Ectodermal cell (in vitro differentiated cells): ENCODE results near the gene CREB5.

Experiments used
- H3K27ac ChIP-seq: 2 replicates; pipeline ENCODE4 v1.7.0; 2013; ENCODE audit warnings: mild to moderate bottlenecking, low read depth, low read length; ENCODE audit not compliant: insufficient read depth, poor library complexity, severe bottlenecking
- H3K27me3 ChIP-seq: 2 replicates; pipeline ENCODE4 v1.7.0; 2013; ENCODE audit warnings: mild to moderate bottlenecking, low read length; ENCODE audit not compliant: insufficient read depth, control insufficient read depth, poor library complexity, severe bottlenecking
- H3K36me3 ChIP-seq: one replicate; pipeline ENCODE4 v1.7.0; 2013; ENCODE audit warnings: low read length; ENCODE audit not compliant: control insufficient read depth, insufficient read depth
- H3K4me1 ChIP-seq: one replicate; pipeline ENCODE4 v1.7.0; 2013; ENCODE audit warnings: low read length; ENCODE audit not compliant: control insufficient read depth, insufficient read depth
- H3K4me3 ChIP-seq: 2 replicates; pipeline ENCODE4 v1.7.0; 2013; ENCODE audit warnings: low read depth, low read length, control low read depth; ENCODE audit not compliant: insufficient read depth
- H3K9me3 ChIP-seq: 2 replicates; pipeline ENCODE4 v1.7.0; 2013; ENCODE audit warnings: mild to moderate bottlenecking, low read length, moderate library complexity; ENCODE audit not compliant: control insufficient read depth
- WGBS, 2 experiments: methylation state at CpG; one replicate each; pipeline ENCODE4 v1.1.7; 2013; ENCODE audit warnings: missing lambda C conversion rate in 2 of 2; 5-methylcytosine and 5-hydroxymethylcytosine counted together

The CREB5 gene

GRCh38 chr7:28524978-28525377 is 112.7 kb downstream of the CREB5 start:
- Histone ChIP-seq H3K36me3 (no peaks in the 10 kb centered on the region), H3K4me1 (no peaks in the 10 kb centered on the region), H3K27me3 (no peaks in the 10 kb centered on the region), H3K4me3 (no peak overlapping the region), H3K27ac (no peak overlapping the region), H3K9me3 (no peaks in the 10 kb centered on the region)
- 87 to 88% methylated on average over 2 to 3 of the region's 3 CpGs for WGBS, 2 experiments

- Histone ChIP-seq H3K27ac (no peak overlapping the region), H3K36me3 (no peaks in the 10 kb centered on the region), H3K4me3 (no peak overlapping the region), H3K9me3 (no peaks in the 10 kb centered on the region), H3K4me1 (no peaks in the 10 kb centered on the region), H3K27me3 (no peaks in the 10 kb centered on the region)
- 88 to 96% methylated on average over 2 of the region's 2 CpGs for WGBS, 2 experiments
Observed at GRCh38 chr7:28528899-28529298, 116.6 kb downstream of the CREB5 start.

GRCh38 chr7:28529755-28530154 is 117.4 kb downstream of the CREB5 start:
- Histone ChIP-seq H3K27ac (no peak overlapping the region), H3K4me1 (no peaks in the 10 kb centered on the region), H3K27me3 (no peaks in the 10 kb centered on the region), H3K36me3 (no peaks in the 10 kb centered on the region), H3K4me3 (no peak overlapping the region), H3K9me3 (no peaks in the 10 kb centered on the region)
- WGBS, 2 experiments = 97% methylated on average over 2 of the region's 2 CpGs

- H3K4me1 ChIP-seq = no peaks in the 10 kb centered on the region
- H3K36me3 ChIP-seq = no peaks in the 10 kb centered on the region
- no peaks in the 10 kb centered on the region for H3K9me3 ChIP-seq
- 89% methylated on average over 12 of the region's 12 CpGs for WGBS, 2 experiments
- no peak overlapping the region for H3K4me3 ChIP-seq
- no peak overlapping the region for H3K27ac ChIP-seq
- H3K27me3 ChIP-seq = no peaks in the 10 kb centered on the region
Observed at GRCh38 chr7:28530175-28530802, 118.0 kb downstream of the CREB5 start.

DNA sequence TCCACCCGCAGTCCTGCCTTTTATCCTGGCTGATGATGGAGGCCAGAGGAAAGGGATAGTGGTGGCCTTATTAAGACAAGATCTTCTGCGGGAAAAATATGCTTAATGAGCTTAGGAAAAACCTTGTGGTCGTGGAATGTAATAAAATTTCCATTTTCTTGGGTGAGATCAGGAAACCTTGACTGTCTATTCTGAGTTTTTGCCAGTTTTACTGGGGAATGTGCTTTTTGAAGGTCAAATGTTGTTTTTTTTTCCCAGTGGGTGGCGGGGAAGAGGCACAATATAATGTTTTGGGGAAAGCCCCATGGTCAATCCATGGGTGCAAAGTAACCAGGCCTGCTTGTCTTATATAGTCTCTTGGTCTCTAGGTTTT is 118.5 kb downstream of the CREB5 start:
- Histone ChIP-seq H3K27ac (no peak overlapping the region), H3K4me1 (no peaks in the 10 kb centered on the region), H3K9me3 (no peaks in the 10 kb centered on the region), H3K4me3 (no peak overlapping the region), H3K36me3 (no peaks in the 10 kb centered on the region), H3K27me3 (no peaks in the 10 kb centered on the region)
- 81 to 88% methylated on average over 4 of the region's 4 CpGs for WGBS, 2 experiments

GRCh38 chr7:28531291-28531690 is 119.0 kb downstream of the CREB5 start:
- no peaks in the 10 kb centered on the region for H3K36me3 ChIP-seq
- WGBS, 2 experiments = 89 to 96% methylated on average over 3 of the region's 3 CpGs
- no peak overlapping the region for H3K4me3 ChIP-seq
- no peaks in the 10 kb centered on the region for H3K27me3 ChIP-seq
- H3K4me1 ChIP-seq = no peaks in the 10 kb centered on the region
- H3K9me3 ChIP-seq = no peaks in the 10 kb centered on the region
- H3K27ac ChIP-seq = no peak overlapping the region

DNA sequence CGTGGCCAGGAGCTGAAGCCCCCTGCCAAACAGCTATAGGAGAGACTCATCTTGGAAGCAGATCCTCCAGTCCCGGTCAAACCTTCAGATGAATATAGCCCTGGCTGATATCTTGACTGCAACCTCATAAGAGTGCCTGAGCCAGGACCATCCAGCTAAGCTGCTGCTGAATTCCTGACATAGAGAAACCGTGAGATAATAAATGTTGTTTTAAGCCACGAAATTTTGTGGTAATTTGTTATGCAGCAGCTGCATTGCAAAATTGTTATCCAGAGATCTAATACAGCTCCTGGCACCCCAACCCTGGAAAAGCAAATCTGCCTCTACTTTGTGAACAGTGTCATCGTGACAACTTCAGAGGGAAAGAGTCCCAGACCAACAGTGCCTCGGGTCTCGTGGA is 119.9 kb downstream of the CREB5 start:
- Histone ChIP-seq H3K27me3 (no peaks in the 10 kb centered on the region), H3K27ac (no peak overlapping the region), H3K4me1 (no peaks in the 10 kb centered on the region), H3K9me3 (no peaks in the 10 kb centered on the region), H3K4me3 (no peak overlapping the region), H3K36me3 (no peaks in the 10 kb centered on the region)
- 94 to 95% methylated on average over 7 of the region's 7 CpGs for WGBS, 2 experiments

GRCh38 chr7:28533267-28533666 is 120.9 kb downstream of the CREB5 start:
- H3K27ac ChIP-seq = no peak overlapping the region
- H3K4me1 ChIP-seq = no peaks in the 10 kb centered on the region
- no peaks in the 10 kb centered on the region for H3K9me3 ChIP-seq
- H3K27me3 ChIP-seq = no peaks in the 10 kb centered on the region
- no peak overlapping the region for H3K4me3 ChIP-seq
- no peaks in the 10 kb centered on the region for H3K36me3 ChIP-seq
- 91 to 95% methylated on average over 8 of the region's 8 CpGs for WGBS, 2 experiments

DNA sequence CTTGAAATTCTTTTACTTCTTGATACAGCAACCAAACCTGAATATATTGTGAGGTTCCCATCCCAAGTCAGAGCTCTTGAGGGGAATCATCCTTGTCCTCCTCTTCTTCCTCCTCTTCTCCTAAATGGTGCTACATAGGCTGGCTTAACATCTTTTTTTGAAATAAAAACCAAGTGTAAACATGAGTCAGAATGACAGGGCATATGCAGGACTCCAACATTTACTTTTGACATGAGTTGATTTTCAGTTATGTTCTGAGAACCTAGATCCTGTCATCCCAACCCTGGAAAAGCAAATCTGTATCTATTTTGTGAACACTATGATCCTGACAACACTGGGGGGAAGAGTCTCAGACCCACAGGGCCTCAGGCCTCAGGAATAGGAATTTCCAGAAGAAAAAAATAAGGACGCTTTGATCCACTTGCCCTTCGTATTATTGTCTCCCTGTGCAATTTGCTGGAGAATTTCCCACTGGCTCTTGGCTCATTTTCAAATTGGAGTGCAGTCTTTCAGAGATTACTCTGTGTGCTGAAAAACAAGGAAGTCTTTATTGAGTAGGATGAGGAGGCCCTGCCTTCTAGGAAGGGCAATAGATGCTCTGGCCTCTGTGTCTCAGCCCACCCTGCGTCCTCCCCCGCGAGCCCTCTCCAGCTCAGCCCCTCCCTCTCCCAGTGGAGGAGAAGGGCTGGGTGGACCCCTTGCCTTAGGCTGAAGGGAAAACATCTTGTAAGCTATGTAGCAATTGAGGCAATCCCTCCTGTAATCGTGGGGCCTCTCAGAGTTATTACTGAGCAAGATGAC is 121.6 kb downstream of the CREB5 start:
- Histone ChIP-seq H3K9me3 (no peaks in the 10 kb centered on the region), H3K4me1 (no peaks in the 10 kb centered on the region), H3K36me3 (no peaks in the 10 kb centered on the region), H3K27ac (no peak overlapping the region), H3K4me3 (no peak overlapping the region), H3K27me3 (no peaks in the 10 kb centered on the region)
- WGBS, 2 experiments = 77 to 80% methylated on average over 6 of the region's 6 CpGs

GRCh38 chr7:28536259-28536658 is 123.9 kb downstream of the CREB5 start:
- Histone ChIP-seq H3K9me3 (no peaks in the 10 kb centered on the region), H3K36me3 (no peaks in the 10 kb centered on the region), H3K4me3 (no peak overlapping the region), H3K4me1 (no peaks in the 10 kb centered on the region), H3K27ac (no peak overlapping the region), H3K27me3 (no peaks in the 10 kb centered on the region)
- 51 to 57% methylated on average over 7 of the region's 7 CpGs for WGBS, 2 experiments
